Activated CD4-positive, alpha-beta memory T cell treated with anti-CD3 and anti-CD28 coated beads for 36 hours (primary cell): Measurements from ENCODE around the gene PPP1R1A. TPM values are rescaled to one million over a fixed set of nuclear protein-coding genes. Genes with fewer than 3 reads are reported as not detected.

ENCODE experiments used
- CTCF ChIA-PET: fragments of 350-600 bp; sonication (Branson Sonifier 250); formaldehyde crosslinking; loops from one replicate; lab custom pipeline; 2021; ENCODE audit warnings: antibody characterized with exemption, inconsistent platforms; lab: Charles Lee
- POLR2A ChIA-PET: fragments of 350-600 bp; sonication (Branson Sonifier 250); formaldehyde crosslinking; loops from one replicate; lab custom pipeline; 2021; ENCODE audit warnings: antibody characterized with exemption; lab: Charles Lee
- DNase-seq: peaks from one replicate; pipeline ENCODE4 v3.0.0-alpha.2; 2020
- H3K27ac Mint-ChIP-seq: one replicate; pipeline ENCODE4 v1.8.0; 2021; ENCODE audit warnings: mixed read lengths
- H3K27me3 Mint-ChIP-seq: one replicate; pipeline ENCODE4 v1.8.0; 2021; ENCODE audit warnings: mixed read lengths
- H3K36me3 Mint-ChIP-seq: one replicate; pipeline ENCODE4 v1.8.0; 2021; ENCODE audit warnings: mixed read lengths
- H3K4me1 Mint-ChIP-seq: one replicate; pipeline ENCODE4 v1.8.0; 2021; ENCODE audit warnings: low read depth, mixed read lengths
- H3K4me3 Mint-ChIP-seq: one replicate; pipeline ENCODE4 v1.8.0; 2021; ENCODE audit warnings: mild to moderate bottlenecking, mixed read lengths
- H3K9me3 Mint-ChIP-seq: one replicate; pipeline ENCODE4 v1.8.0; 2021; ENCODE audit warnings: mixed read lengths
- intact Hi-C: fragments of 100-400 bp; cut with micrococcal nuclease; formaldehyde crosslinking; loops from one replicate; pipeline ENCODE4 v1.15.1; 2023
- total RNA-seq, 2 experiments: library from RNA; stranded (reverse); gene quantifications; one replicate each; pipeline ENCODE4 v1.2.3, GENCODE V29; 2021

The PPP1R1A gene
- total RNA-seq, 2 experiments from 2014 or later = not detected

GRCh38 chr12:54585243-54585642, 3.2 kb downstream of the PPP1R1A start:
- CTCF ChIA-PET = interaction anchor here (0.7 to 7.0 kb wide), 2 partner anchors 15 to 413 kb away, joined by 3 to 95 read pairs; no protein-coding TSS in a partner anchor
- Mint-ChIP-seq H3K4me3 (no peak overlapping the region), H3K9me3 (no peaks in the 10 kb centered on the region), H3K27me3 (peaks cover 46% of the 10 kb centered on the region), H3K4me1 (peaks cover 8% of the 10 kb centered on the region), H3K36me3 (no peaks in the 10 kb centered on the region), H3K27ac (no peak overlapping the region)
- intact Hi-C loops = no loop called here
- DNase-seq = no peak
- POLR2A ChIA-PET = no interaction called here

GRCh38 chr12:54584128-54584527, 4.3 kb downstream of the PPP1R1A start:
- Mint-ChIP-seq H3K27me3 (peaks cover 35% of the 10 kb centered on the region), H3K27ac (no peak overlapping the region), H3K9me3 (no peaks in the 10 kb centered on the region), H3K36me3 (no peaks in the 10 kb centered on the region), H3K4me3 (no peak overlapping the region), H3K4me1 (peaks cover 6% of the 10 kb centered on the region)
- ChIA-PET POLR2A (no interaction called here), CTCF (interaction anchor here (1.1 to 7.0 kb wide), 3 partner anchors 8 to 57 kb away, joined by 3 to 95 read pairs (median 3); no protein-coding TSS in a partner anchor)
- no peak for DNase-seq
- intact Hi-C loops = no loop called here

- H3K27me3 Mint-ChIP-seq = peaks cover 30% of the 10 kb centered on the region
- no peak overlapping the region for H3K27ac Mint-ChIP-seq
- intact Hi-C loops = no loop called here
- peaks cover 1% of the 10 kb centered on the region for H3K36me3 Mint-ChIP-seq
- no peak overlapping the region for H3K4me3 Mint-ChIP-seq
- POLR2A ChIA-PET = no interaction called here
- CTCF ChIA-PET = interaction anchor here (0.6 to 7.0 kb wide), 4 partner anchors 9 to 1948 kb away, joined by 3 to 95 read pairs (median 4); no protein-coding TSS in a partner anchor
- no peaks in the 10 kb centered on the region for H3K9me3 Mint-ChIP-seq
- DNase-seq = no peak
- peaks cover 3% of the 10 kb centered on the region for H3K4me1 Mint-ChIP-seq
Observed at GRCh38 chr12:54583726-54584125, 4.7 kb downstream of the PPP1R1A start.

- POLR2A ChIA-PET = no interaction called here
Observed at GRCh38 chr12:54581412-54581811, 7.0 kb downstream of the PPP1R1A start.

GRCh38 chr12:54579696-54580333, 8.6 kb downstream of the PPP1R1A start:
- intact Hi-C loops = no loop called here
- peaks cover 8% of the 10 kb centered on the region for H3K36me3 Mint-ChIP-seq
- H3K4me3 Mint-ChIP-seq = no peak overlapping the region
- peaks cover 2% of the 10 kb centered on the region for H3K4me1 Mint-ChIP-seq
- H3K9me3 Mint-ChIP-seq = no peaks in the 10 kb centered on the region
- POLR2A ChIA-PET = no interaction called here
- peak; percentile 90 for DNase-seq
- H3K27me3 Mint-ChIP-seq = peaks cover 3% of the 10 kb centered on the region
- no peak overlapping the region for H3K27ac Mint-ChIP-seq
- CTCF ChIA-PET = interaction anchor here (0.6 to 7.0 kb wide), 34 partner anchors 8 to 492 kb away, joined by 3 to 95 read pairs (median 4); partner anchors contain the start of gene PDE1B

More at GRCh38 chr12:54581412-54581811, 7.0 kb downstream of the PPP1R1A start:
- Mint-ChIP-seq H3K27ac (no peak overlapping the region), H3K4me1 (peaks cover 2% of the 10 kb centered on the region), H3K9me3 (no peaks in the 10 kb centered on the region), H3K4me3 (no peak overlapping the region), H3K36me3 (peaks cover 6% of the 10 kb centered on the region), H3K27me3 (peaks cover 12% of the 10 kb centered on the region)
- intact Hi-C loops = no loop called here
- CTCF ChIA-PET = interaction anchor here (1.5 to 7.0 kb wide), 5 partner anchors 15 to 118 kb away, joined by 4 to 95 read pairs (median 17); no protein-coding TSS in a partner anchor
- DNase-seq = no peak

GRCh38 chr12:54579258-54579657, 9.2 kb downstream of the PPP1R1A start:
- H3K27me3 Mint-ChIP-seq = no peaks in the 10 kb centered on the region
- POLR2A ChIA-PET = no interaction called here
- intact Hi-C loops = no loop called here
- no peak overlapping the region for H3K4me3 Mint-ChIP-seq
- DNase-seq = no peak
- H3K4me1 Mint-ChIP-seq = peaks cover 2% of the 10 kb centered on the region
- H3K9me3 Mint-ChIP-seq = no peaks in the 10 kb centered on the region
- no peak overlapping the region for H3K27ac Mint-ChIP-seq
- CTCF ChIA-PET = interaction anchor here (0.8 to 7.0 kb wide), 25 partner anchors 8 to 440 kb away, joined by 3 to 95 read pairs (median 5); partner anchors contain the start of gene PDE1B
- peaks cover 8% of the 10 kb centered on the region for H3K36me3 Mint-ChIP-seq

- no peak for DNase-seq
- Mint-ChIP-seq H3K9me3 (no peaks in the 10 kb centered on the region), H3K4me1 (peaks cover 2% of the 10 kb centered on the region), H3K27ac (no peak overlapping the region), H3K4me3 (no peak overlapping the region), H3K27me3 (no peaks in the 10 kb centered on the region), H3K36me3 (peaks cover 8% of the 10 kb centered on the region)
- intact Hi-C loops = no loop called here
- ChIA-PET POLR2A (no interaction called here), CTCF (interaction anchor here (1.3 to 7.0 kb wide), 9 partner anchors 7 to 196 kb away, joined by 4 to 95 read pairs (median 8); no protein-coding TSS in a partner anchor)
Observed at GRCh38 chr12:54578778-54579177, 9.7 kb downstream of the PPP1R1A start.

- ChIA-PET POLR2A (interaction anchor here (0.5 kb wide), 1 partner anchor 47 kb away, joined by 7 read pairs; no protein-coding TSS in a partner anchor), CTCF (interaction anchor here (0.5 to 2.5 kb wide), 3 partner anchors 23 to 130 kb away, joined by 3 to 9 read pairs (median 3); no protein-coding TSS in a partner anchor)
- H3K27ac Mint-ChIP-seq = no peak overlapping the region
- no peak for DNase-seq
- H3K27me3 Mint-ChIP-seq = no peaks in the 10 kb centered on the region
- intact Hi-C loops = no loop called here
- peaks cover 12% of the 10 kb centered on the region for H3K36me3 Mint-ChIP-seq
- no peaks in the 10 kb centered on the region for H3K4me1 Mint-ChIP-seq
- H3K4me3 Mint-ChIP-seq = no peak overlapping the region
- H3K9me3 Mint-ChIP-seq = no peaks in the 10 kb centered on the region
Observed at GRCh38 chr12:54572881-54573280, 15.6 kb downstream of the PPP1R1A start.

- ChIA-PET POLR2A (interaction anchor here (0.7 kb wide), 1 partner anchor 12 kb away, joined by 3 read pairs; no protein-coding TSS in a partner anchor), CTCF (interaction anchor here (1.8 kb wide), 1 partner anchor 8 kb away, joined by 5 read pairs; no protein-coding TSS in a partner anchor)
- Mint-ChIP-seq H3K4me3 (no peak overlapping the region), H3K36me3 (peaks cover 12% of the 10 kb centered on the region), H3K27me3 (no peaks in the 10 kb centered on the region), H3K4me1 (no peaks in the 10 kb centered on the region), H3K27ac (no peak overlapping the region), H3K9me3 (no peaks in the 10 kb centered on the region)
- DNase-seq = no peak
- intact Hi-C loops = no loop called here
Observed at GRCh38 chr12:54571193-54572188, 17.0 kb downstream of the PPP1R1A start.

- DNase-seq = no peak
- Mint-ChIP-seq H3K4me1 (no peaks in the 10 kb centered on the region), H3K27ac (no peak overlapping the region), H3K4me3 (no peak overlapping the region), H3K27me3 (no peaks in the 10 kb centered on the region), H3K9me3 (no peaks in the 10 kb centered on the region), H3K36me3 (peaks cover 11% of the 10 kb centered on the region)
- POLR2A ChIA-PET = no interaction called here
- CTCF ChIA-PET = interaction anchor here (1.7 kb wide), 1 partner anchor 10 kb away, joined by 6 read pairs; no protein-coding TSS in a partner anchor
- intact Hi-C loops = no loop called here
Observed at GRCh38 chr12:54569995-54570528, 18.4 kb downstream of the PPP1R1A start.

GRCh38 chr12:54569072-54569471, 19.4 kb downstream of the PPP1R1A start:
- H3K4me1 Mint-ChIP-seq = no peaks in the 10 kb centered on the region
- ChIA-PET POLR2A (no interaction called here), CTCF (interaction anchor here (1.7 kb wide), 1 partner anchor 11 kb away, joined by 6 read pairs; no protein-coding TSS in a partner anchor)
- no peak overlapping the region for H3K4me3 Mint-ChIP-seq
- intact Hi-C loops = no loop called here
- H3K36me3 Mint-ChIP-seq = peaks cover 10% of the 10 kb centered on the region
- DNase-seq = no peak
- no peaks in the 10 kb centered on the region for H3K9me3 Mint-ChIP-seq
- no peaks in the 10 kb centered on the region for H3K27me3 Mint-ChIP-seq
- no peak overlapping the region for H3K27ac Mint-ChIP-seq
